ENCODE data around the gene FGF8.
A peak's percentile ranks its signal among the peaks of the same experiment; 100 is the strongest.

Gene FGF8

DNA sequence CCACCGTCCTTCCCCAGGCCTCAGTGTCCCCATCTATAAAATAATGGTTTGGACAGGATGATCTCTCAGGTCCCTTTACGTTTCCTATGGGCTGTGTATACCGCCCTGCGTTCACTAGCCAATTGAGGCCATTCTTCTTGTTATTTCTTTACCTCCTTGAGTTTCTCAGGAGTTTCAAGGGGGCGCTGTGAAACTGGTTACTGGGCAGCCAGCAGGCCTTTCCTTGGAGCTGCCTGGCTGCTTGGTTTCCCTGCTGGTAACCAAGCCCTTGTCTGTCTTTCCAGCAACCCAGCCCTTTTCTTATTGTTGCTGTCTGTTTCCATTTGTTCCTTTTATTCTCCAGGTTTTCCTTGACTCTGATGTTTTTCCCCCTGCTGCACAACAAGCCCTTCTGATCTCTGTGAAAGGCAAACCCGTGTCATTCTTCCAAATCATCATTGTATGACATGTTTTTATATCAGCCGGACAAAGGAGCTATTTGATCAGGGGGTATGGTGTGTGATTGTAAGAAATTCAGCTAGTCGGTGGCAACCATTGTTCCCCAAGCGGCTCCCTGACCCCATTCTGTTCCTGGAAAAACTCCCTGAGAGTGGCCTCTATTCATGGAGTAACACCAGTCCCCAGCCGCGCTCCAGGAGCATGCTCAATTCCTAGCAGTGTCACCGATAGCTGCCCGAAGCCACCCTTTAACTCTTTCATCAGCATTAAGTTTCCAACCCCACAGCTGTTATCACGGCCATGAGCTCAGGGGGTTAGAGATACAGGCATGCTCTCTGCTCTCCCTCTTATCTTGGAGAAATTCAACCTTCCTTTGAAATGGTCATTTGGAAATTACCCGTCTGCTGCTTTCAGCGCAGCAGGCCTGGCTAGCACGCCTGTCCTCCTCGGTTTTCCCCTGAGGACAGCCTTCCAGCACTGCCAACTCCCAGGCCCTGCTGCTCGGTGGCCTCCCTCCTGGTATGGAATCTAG lies 26.6 kb downstream of the FGF8 start:
- H3K79me1 ChIP-seq (ENCODE audit: low read length) = no peaks in the 10 kb centered on the region
- H3K23ac ChIP-seq (ENCODE audit: low read length) = no peak overlapping the region
- peaks cover 0 to 3% of the 10 kb centered on the region in 2 experiments for H3K4me1 ChIP-seq (ENCODE audit: control insufficient read depth in 1 of 2, insufficient read depth in 2 of 2, low read length in 2 of 2)
- no peaks in the 10 kb centered on the region for H3K36me3 ChIP-seq (ENCODE audit: control insufficient read depth in 1 of 2, insufficient read depth in 2 of 2, low read length in 2 of 2)
- no peak overlapping the region for H3K9ac ChIP-seq (ENCODE audit: low read length)
- no peak overlapping the region for H2BK5ac ChIP-seq (ENCODE audit: low read depth, low read length, poor library complexity)
- no peak overlapping the region for H2BK120ac ChIP-seq (ENCODE audit: insufficient read depth, low read length, poor library complexity)
- no peaks in the 10 kb centered on the region for H3K9me3 ChIP-seq (ENCODE audit: insufficient read depth, low read depth, low read length)
- H4K91ac ChIP-seq (ENCODE audit: low read depth, low read length) = no peak overlapping the region
- H2AK5ac ChIP-seq (ENCODE audit: low read length) = no peak overlapping the region
- no peak overlapping the region for H3K14ac ChIP-seq (ENCODE audit: low read length)
- no peak overlapping the region for H3K27ac ChIP-seq (ENCODE audit: low read depth, low read length)
- no peak overlapping the region for H4K12ac ChIP-seq (ENCODE audit: low read depth, low read length)
- no peaks in the 10 kb centered on the region for H3K79me2 ChIP-seq (ENCODE audit: control insufficient read depth, insufficient read depth, low read length, poor library complexity)
- peak overlapping the region; percentile 25 for H2AFZ ChIP-seq (ENCODE audit: insufficient read depth, low read length, poor library complexity)
- H3K27me3 ChIP-seq (ENCODE audit: insufficient read depth, low read length) = no peaks in the 10 kb centered on the region
- no peak overlapping the region for H3K4ac ChIP-seq (ENCODE audit: low read depth, low read length)
- no CpG with 5 or more reads among the region's 19 CpGs for WGBS (ENCODE audit: extremely low coverage, insufficient coverage, insufficient read length)
- H2BK12ac ChIP-seq (ENCODE audit: low read length) = no peak overlapping the region
- DNase-seq = peak in 1 of 2 donors; percentile 21
- no peak overlapping the region for H3K4me2 ChIP-seq (ENCODE audit: low read length)
- no peak overlapping the region for H4K8ac ChIP-seq (ENCODE audit: low read depth, low read length)
- H3K4me3 ChIP-seq (ENCODE audit: low read depth, low read length) = no peak overlapping the region
- no peak overlapping the region for H3K18ac ChIP-seq (ENCODE audit: low read length)

DNA sequence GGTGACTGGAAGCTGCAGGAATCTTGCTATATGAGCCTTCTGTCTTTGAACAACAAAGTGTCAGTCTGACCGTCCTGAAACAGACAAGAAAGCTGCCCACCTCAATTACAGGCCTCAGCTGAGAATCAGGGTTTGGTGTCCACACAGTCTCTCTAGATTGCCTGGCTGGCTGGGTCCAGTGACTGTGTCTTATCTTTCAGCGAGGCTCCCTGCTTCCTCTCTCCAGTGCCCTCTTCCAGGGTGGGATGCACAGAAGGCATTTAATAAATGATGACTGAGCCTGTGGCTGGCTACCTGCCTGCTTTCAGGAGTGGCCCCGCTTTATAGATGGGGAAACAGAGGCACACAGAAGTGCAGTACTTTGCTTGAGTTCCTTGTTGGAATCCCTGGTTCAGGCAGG lies 27.4 kb downstream of the FGF8 start:
- no CpG with 5 or more reads among the region's 3 CpGs for WGBS (ENCODE audit: extremely low coverage, insufficient coverage, insufficient read length)
- no peak overlapping the region for H3K4me3 ChIP-seq (ENCODE audit: low read depth, low read length)

DNA sequence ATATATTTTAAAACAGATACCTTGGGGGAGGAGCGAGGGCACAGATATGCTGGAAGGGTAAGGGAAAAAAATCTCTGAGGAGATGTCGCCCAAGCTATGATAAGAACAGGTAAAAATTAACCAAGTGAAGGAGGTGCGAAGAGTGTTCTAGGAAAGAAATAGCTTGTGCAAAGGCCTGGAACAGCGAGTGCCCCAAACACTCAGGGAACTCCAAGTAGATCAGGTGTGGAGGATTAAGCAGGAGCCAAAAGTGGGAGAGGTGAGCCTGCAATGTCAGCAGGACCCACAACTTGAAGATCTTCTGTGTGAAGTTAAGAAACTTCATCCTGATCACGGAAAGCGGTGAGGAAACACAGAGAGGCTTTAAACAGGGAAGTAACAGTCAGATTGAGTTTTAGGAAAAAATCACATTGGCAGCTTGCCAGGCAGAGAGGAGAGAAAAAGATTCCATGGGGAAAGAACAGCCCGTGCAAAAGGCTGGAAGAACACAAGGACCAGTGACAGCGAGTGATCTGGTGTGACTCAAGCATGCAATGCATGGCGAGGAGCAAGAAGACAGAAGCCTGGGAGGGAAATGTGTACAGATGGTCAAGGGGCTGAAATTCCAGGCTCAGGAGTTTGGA lies 30.7 kb downstream of the FGF8 start:
- H3K36me3 ChIP-seq (ENCODE audit: control insufficient read depth in 1 of 2, insufficient read depth in 2 of 2, low read length in 2 of 2) = no peaks in the 10 kb centered on the region
- H3K4me3 ChIP-seq (ENCODE audit: low read depth, low read length) = no peak overlapping the region
- no peak overlapping the region for H2AFZ ChIP-seq (ENCODE audit: insufficient read depth, low read length, poor library complexity)
- H4K8ac ChIP-seq (ENCODE audit: low read depth, low read length) = no peak overlapping the region
- no peaks in the 10 kb centered on the region for H3K9me3 ChIP-seq (ENCODE audit: insufficient read depth, low read depth, low read length)
- H3K23ac ChIP-seq (ENCODE audit: low read length) = no peak overlapping the region
- no peak overlapping the region for H3K14ac ChIP-seq (ENCODE audit: low read length)
- no peak overlapping the region for H2BK120ac ChIP-seq (ENCODE audit: insufficient read depth, low read length, poor library complexity)
- no peak overlapping the region for H4K91ac ChIP-seq (ENCODE audit: low read depth, low read length)
- H3K27ac ChIP-seq (ENCODE audit: low read depth, low read length) = no peak overlapping the region
- H3K4ac ChIP-seq (ENCODE audit: low read depth, low read length) = no peak overlapping the region
- no peak for DNase-seq
- no peak overlapping the region for H2AK5ac ChIP-seq (ENCODE audit: low read length)
- H3K79me1 ChIP-seq (ENCODE audit: low read length) = no peaks in the 10 kb centered on the region
- no peak overlapping the region for H4K12ac ChIP-seq (ENCODE audit: low read depth, low read length)
- no CpG with 5 or more reads among the region's 9 CpGs for WGBS (ENCODE audit: extremely low coverage, insufficient coverage, insufficient read length)
- H3K79me2 ChIP-seq (ENCODE audit: control insufficient read depth, insufficient read depth, low read length, poor library complexity) = no peaks in the 10 kb centered on the region
- H3K4me1 ChIP-seq (ENCODE audit: control insufficient read depth in 1 of 2, insufficient read depth in 2 of 2, low read length in 2 of 2) = peaks cover 0 to 3% of the 10 kb centered on the region in 2 experiments
- no peak overlapping the region for H3K18ac ChIP-seq (ENCODE audit: low read length)
- no peak overlapping the region for H2BK12ac ChIP-seq (ENCODE audit: low read length)
- no peak overlapping the region for H2BK5ac ChIP-seq (ENCODE audit: low read depth, low read length, poor library complexity)
- H3K4me2 ChIP-seq (ENCODE audit: low read length) = no peak overlapping the region
- no peaks in the 10 kb centered on the region for H3K27me3 ChIP-seq (ENCODE audit: insufficient read depth, low read length)
- no peak overlapping the region for H3K9ac ChIP-seq (ENCODE audit: low read length)

More for the DNA sequence above, 27.4 kb downstream of the FGF8 start:
- Histone ChIP-seq H4K8ac (ENCODE audit: low read depth, low read length) (no peak overlapping the region), H3K4me1 (ENCODE audit: control insufficient read depth in 1 of 2, insufficient read depth in 2 of 2, low read length in 2 of 2) (peaks cover 0 to 3% of the 10 kb centered on the region in 2 experiments), H3K79me2 (ENCODE audit: control insufficient read depth, insufficient read depth, low read length, poor library complexity) (no peaks in the 10 kb centered on the region), H2AK5ac (ENCODE audit: low read length) (no peak overlapping the region), H3K14ac (ENCODE audit: low read length) (no peak overlapping the region), H3K4ac (ENCODE audit: low read depth, low read length) (no peak overlapping the region), H2AFZ (ENCODE audit: insufficient read depth, low read length, poor library complexity) (no peak overlapping the region), H3K36me3 (ENCODE audit: control insufficient read depth in 1 of 2, insufficient read depth in 2 of 2, low read length in 2 of 2) (no peaks in the 10 kb centered on the region), H3K18ac (ENCODE audit: low read length) (no peak overlapping the region), H3K27me3 (ENCODE audit: insufficient read depth, low read length) (no peaks in the 10 kb centered on the region), H3K9ac (ENCODE audit: low read length) (no peak overlapping the region), H3K27ac (ENCODE audit: low read depth, low read length) (no peak overlapping the region), H2BK120ac (ENCODE audit: insufficient read depth, low read length, poor library complexity) (no peak overlapping the region), H4K12ac (ENCODE audit: low read depth, low read length) (no peak overlapping the region), H2BK12ac (ENCODE audit: low read length) (no peak overlapping the region), H3K9me3 (ENCODE audit: insufficient read depth, low read depth, low read length) (no peaks in the 10 kb centered on the region), H3K4me2 (ENCODE audit: low read length) (no peak overlapping the region), H3K23ac (ENCODE audit: low read length) (no peak overlapping the region), H3K79me1 (ENCODE audit: low read length) (no peaks in the 10 kb centered on the region), H2BK5ac (ENCODE audit: low read depth, low read length, poor library complexity) (no peak overlapping the region), H4K91ac (ENCODE audit: low read depth, low read length) (no peak overlapping the region)
- DNase-seq = no peak

DNA sequence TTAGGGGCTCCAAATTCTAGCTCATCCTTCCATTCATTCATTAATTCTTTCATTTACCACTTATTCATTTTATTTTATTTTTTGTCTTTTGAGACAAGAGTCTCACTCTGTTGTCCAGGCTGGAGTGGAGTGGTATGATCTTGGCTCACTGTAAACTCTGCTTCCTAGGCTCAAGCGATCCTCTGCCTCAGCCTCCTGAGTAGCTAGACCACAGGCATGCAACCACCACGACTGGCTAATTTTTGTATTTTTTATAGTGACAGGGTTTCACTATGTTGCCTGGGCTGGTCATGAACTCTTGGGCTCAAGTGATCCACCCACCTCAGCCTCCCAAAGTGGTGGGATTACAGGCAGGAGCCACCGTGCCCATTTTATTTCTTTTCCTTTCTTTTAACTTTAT lies 31.6 kb downstream of the FGF8 start:
- H4K8ac ChIP-seq (ENCODE audit: low read depth, low read length) = no peak overlapping the region
- H2BK120ac ChIP-seq (ENCODE audit: insufficient read depth, low read length, poor library complexity) = no peak overlapping the region
- no peak overlapping the region for H3K4me2 ChIP-seq (ENCODE audit: low read length)
- H3K23ac ChIP-seq (ENCODE audit: low read length) = no peak overlapping the region
- H3K36me3 ChIP-seq (ENCODE audit: control insufficient read depth in 1 of 2, insufficient read depth in 2 of 2, low read length in 2 of 2) = no peaks in the 10 kb centered on the region
- no peaks in the 10 kb centered on the region for H3K79me2 ChIP-seq (ENCODE audit: control insufficient read depth, insufficient read depth, low read length, poor library complexity)
- H2BK12ac ChIP-seq (ENCODE audit: low read length) = no peak overlapping the region
- DNase-seq = no peak
- no peaks in the 10 kb centered on the region for H3K9me3 ChIP-seq (ENCODE audit: insufficient read depth, low read depth, low read length)
- H3K79me1 ChIP-seq (ENCODE audit: low read length) = no peaks in the 10 kb centered on the region
- H4K91ac ChIP-seq (ENCODE audit: low read depth, low read length) = no peak overlapping the region
- H3K18ac ChIP-seq (ENCODE audit: low read length) = no peak overlapping the region
- no peak overlapping the region for H2AFZ ChIP-seq (ENCODE audit: insufficient read depth, low read length, poor library complexity)
- no peaks in the 10 kb centered on the region for H3K27me3 ChIP-seq (ENCODE audit: insufficient read depth, low read length)
- H4K12ac ChIP-seq (ENCODE audit: low read depth, low read length) = no peak overlapping the region
- H3K4me3 ChIP-seq (ENCODE audit: low read depth, low read length) = no peak overlapping the region
- H2BK5ac ChIP-seq (ENCODE audit: low read depth, low read length, poor library complexity) = no peak overlapping the region
- H3K4me1 ChIP-seq (ENCODE audit: control insufficient read depth in 1 of 2, insufficient read depth in 2 of 2, low read length in 2 of 2) = no peaks in the 10 kb centered on the region
- WGBS (ENCODE audit: extremely low coverage, insufficient coverage, insufficient read length) = no CpG with 5 or more reads among the region's 3 CpGs
- no peak overlapping the region for H3K9ac ChIP-seq (ENCODE audit: low read length)
- H3K14ac ChIP-seq (ENCODE audit: low read length) = no peak overlapping the region
- H3K27ac ChIP-seq (ENCODE audit: low read depth, low read length) = no peak overlapping the region
- no peak overlapping the region for H3K4ac ChIP-seq (ENCODE audit: low read depth, low read length)
- H2AK5ac ChIP-seq (ENCODE audit: low read length) = no peak overlapping the region

Measured in trophoblast cell (in vitro differentiated cells and primary cell).